Medulla oblongata (tissue), 1 donor: Measurements from ENCODE around the gene ZC3H14.

Source experiments
- DNase-seq: peaks from one replicate; pipeline ENCODE4 v3.0.0-alpha.2; 2015; ENCODE audit errors: extremely low spot score

The ZC3H14 gene

GRCh38 chr14:88551094-88551870, 11.6 kb upstream of the ZC3H14 start:
- peak; percentile 87 for DNase-seq

DNA sequence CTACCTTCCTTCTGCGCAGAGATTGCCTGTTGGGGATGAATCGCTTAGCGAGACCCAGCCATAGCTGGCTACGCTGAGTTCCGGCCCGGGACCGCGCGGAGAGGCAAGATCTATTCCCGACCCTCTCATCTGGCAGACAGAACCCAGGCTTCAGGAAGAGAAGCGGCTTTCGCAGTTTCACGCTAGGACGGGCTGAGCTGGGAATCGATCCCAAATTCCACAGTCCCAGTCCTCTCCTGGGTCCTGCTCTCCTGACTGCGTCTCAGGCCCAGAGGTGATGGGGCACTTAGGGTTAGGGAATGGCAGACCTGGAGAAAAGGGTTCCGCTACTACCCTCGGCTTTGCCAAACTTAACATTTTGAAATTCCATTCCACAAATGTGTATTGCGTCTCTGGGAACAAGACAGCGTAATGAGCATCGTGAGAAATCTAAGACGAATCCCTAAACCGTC, 10.8 kb upstream of the ZC3H14 start:
- peak; percentile 53 for DNase-seq

DNA sequence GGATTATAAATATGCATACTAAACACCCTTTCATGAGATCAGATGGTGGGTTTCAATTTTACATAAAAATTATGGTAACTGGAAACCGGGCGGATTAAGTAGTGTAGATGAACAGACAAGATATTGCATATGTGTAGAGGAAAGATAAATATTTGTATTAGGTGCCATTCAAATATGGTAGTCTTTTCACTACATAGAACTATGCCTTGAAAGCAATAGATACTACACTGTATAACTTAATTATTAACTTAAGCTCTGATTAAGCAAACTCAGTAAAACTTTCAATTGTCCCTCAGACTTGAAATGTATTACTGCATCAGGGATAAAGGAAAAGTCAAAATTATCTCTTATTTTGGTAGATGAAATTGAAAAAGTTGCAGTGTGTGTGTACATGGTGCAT, 10.0 kb upstream of the ZC3H14 start:
- DNase-seq = no peak

- peak; percentile 50 for DNase-seq
Measured at GRCh38 chr14:88553886-88554456, 8.9 kb upstream of the ZC3H14 start.

- DNase-seq = peak; percentile 49
Measured at GRCh38 chr14:88554457-88555286, 8.2 kb upstream of the ZC3H14 start, which contains the start of gene PTPN21. Gene PTPN21, minus strand, starts transcription at chr14:88555007. Its CDS starts 4,590 bp downstream, at chr14:88550417.

GRCh38 chr14:88556581-88556980, 6.3 kb upstream of the ZC3H14 start:
- no peak for DNase-seq

- DNase-seq = peak; percentile 46
Measured at GRCh38 chr14:88559852-88560251, 3.0 kb upstream of the ZC3H14 start.

DNA sequence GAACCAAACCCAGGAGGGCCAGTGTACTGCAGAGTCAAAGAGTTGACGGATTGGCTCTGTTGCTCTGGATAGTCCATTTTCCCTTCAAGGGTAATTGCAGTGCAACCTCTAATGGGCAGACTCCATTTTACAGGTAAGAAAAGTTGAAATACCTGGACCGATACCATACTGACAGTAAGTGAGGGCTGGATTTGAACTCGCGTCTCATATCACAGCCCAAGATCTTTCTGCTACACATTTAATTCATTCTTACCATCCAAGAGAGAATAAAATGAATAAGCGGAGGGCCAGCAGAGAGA, 356 bp upstream of the ZC3H14 start:
- DNase-seq = no peak

GRCh38 chr14:88563845-88564244, 1.0 kb downstream of the ZC3H14 start:
- no peak for DNase-seq

- DNase-seq = no peak
Measured at GRCh38 chr14:88565427-88565826, 2.6 kb downstream of the ZC3H14 start.

DNA sequence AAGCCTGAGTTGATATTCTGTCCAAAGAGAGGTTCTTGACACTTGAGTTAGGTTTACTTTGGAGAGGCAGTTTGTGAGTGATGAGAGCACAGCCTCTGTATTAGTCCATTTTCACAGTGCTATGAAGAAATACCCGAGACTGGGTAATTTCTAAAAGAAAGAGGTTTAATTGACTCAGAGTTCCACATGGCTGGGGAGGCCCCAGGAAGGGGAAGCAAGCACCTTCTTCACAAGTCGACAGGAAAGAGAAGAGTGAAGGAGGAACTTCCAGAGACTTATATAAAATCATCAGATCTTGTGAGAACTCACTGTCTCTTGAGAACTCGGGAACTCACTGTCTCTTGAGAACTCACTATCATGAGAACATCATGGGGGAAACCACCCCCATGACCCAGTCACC, 5.4 kb downstream of the ZC3H14 start:
- DNase-seq = no peak

GRCh38 chr14:88572117-88572516, 9.3 kb downstream of the ZC3H14 start:
- no peak for DNase-seq

DNA sequence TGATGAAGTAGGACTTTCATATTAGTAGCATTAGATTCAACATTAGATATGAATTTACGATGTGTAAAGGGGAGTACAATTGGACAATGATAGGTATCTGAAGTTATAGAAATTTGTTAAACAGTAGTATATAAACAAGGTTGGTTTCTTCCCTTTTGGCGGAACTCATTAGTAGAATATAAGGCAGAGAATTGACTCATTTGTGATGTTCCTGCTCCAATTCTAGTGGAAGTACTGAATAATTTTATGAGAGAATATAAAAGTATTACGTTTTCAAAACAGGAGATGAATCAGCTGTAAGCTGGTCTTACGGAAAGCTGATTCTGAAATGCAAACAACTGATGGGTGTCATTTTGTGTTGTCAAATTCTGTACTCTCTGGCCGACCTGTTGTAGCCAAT, 13.4 kb downstream of the ZC3H14 start:
- DNase-seq = no peak

GRCh38 chr14:88584451-88584850, 21.6 kb downstream of the ZC3H14 start:
- DNase-seq = no peak

DNA sequence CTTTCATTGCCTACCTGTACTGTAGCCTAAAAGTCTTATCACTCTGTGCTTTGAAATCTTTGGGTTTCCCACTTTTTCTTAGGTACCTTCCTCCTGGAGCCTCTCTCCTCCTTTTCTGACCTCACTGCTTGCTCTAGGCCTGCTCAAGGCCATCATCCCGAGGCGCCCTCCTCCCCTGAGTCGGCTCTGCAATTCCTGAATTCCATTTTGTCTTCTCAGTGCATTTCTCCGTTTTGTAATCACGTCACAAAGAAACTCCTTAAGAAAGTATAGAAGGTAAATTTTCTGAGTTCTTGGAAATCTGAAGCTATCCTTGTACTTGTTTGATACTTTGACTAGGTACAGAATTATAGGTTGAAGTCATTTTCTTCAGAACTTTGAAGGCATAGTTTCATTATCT, 25.2 kb downstream of the ZC3H14 start:
- no peak for DNase-seq

DNA sequence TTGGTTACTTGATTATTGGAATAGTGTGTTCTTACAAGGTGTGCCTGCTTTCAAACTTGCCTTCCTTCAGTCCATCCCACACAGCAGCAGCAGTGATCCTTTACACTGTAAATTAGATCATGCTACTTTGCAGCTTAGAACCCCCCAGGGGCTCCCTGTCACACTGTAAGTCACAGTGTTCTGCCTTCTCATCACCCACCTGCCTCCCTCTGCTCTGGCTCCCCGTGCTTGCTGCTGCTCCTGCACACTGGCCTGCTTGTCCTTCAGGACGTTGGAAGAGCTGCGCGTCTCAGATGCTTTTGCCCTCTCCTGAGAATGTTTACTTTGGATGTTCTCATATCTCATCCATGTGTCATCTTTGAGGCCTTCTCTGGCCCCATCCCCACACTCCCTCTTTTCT, 27.3 kb downstream of the ZC3H14 start:
- no peak for DNase-seq

DNA sequence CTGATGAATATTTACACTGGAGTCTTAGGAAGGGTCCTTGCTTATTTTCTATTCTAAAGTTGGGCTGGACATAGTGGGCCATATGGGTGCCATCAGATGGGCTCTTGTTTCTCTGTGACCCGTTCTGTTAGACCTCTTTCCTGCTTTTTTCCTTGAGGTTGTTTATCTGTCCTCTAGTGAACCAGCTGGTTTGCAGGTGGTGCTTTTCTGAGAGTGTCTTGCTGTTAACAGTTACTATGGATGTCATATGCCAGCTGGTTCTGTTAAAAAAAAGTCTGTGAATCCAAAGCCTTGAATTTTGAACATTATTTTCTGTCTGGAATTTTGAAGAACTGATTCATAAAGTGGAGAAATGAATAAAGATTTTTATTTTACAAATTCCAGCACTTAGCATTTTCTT, 29.2 kb downstream of the ZC3H14 start:
- no peak for DNase-seq

DNA sequence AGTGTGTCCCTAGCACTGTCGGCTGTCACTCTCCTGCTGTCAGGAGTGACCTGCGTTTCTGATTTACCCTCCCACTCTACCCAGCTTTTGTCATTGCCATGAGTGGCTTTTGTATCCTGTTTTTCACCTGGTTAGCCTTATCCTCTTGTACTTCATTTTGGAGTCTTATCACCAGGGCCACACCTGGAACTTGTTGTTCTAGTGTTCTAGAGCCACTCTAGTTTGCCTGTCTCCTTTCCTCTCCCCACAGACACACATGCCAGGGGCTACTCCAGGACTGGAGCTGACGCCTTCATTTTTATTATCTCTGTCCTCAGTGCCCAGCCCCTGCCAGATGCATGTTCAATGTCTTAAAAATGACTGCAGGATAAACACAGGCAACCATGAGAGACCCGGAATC, 34.2 kb downstream of the ZC3H14 start:
- DNase-seq = no peak

- DNase-seq = no peak
Measured at GRCh38 chr14:88597601-88598000, 34.8 kb downstream of the ZC3H14 start.

DNA sequence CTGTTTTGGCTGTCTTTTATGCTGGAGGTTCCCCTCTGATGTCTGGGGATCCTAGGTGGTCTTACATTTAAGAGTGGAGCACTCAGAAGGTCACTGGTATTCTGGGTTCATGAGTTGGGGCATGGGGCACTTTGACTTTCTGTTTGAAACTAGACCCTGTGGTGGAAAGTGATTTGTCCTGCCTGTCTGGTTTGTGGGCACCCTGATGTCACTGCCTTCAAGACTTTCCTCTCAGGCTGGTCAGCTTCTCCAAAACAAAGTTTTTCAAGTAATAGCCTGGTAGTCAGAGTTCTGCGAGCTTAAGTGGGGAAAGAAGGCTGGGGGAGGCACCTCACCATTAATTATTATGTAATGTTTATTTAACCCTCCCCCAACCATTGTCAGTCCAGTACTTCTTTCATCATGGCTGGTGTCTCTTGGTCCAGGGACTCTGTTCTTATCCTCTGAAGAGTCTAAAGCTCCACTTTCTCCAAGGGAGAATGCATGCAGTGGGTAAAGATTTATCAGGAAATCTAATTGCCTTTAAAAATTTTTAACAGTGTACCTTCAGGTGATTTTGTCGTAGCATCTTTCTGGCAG, 35.3 kb downstream of the ZC3H14 start:
- no peak for DNase-seq

DNA sequence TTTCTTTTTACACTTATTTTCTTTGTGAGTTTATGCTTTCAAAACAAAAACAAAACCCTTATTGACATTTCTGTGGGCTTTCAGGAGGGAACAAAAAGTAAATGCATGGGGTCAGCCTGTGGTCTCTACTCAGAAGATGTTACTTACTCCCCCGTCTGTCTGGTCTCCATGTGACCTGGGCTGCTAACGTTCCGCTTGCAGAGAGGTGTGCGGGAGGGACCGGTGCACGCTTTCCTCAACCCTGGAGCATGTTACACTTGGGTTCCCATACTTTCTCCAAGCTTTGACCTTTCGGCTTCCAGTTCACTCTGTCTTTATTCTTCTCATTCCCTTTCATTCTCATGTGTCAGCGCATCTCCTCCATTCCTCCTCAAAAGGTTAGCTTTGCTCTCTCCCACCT, 36.5 kb downstream of the ZC3H14 start:
- no peak for DNase-seq

- no peak for DNase-seq
Measured at GRCh38 chr14:88599761-88600439, 37.1 kb downstream of the ZC3H14 start.
